ENCODE measurements around the gene ZNF536. TPM values are rescaled to one million over a fixed set of nuclear protein-coding genes. Genes with fewer than 3 reads are reported as not detected.

Gene ZNF536
- total RNA-seq, 1 experiment from 2014 or later = not detected

DNA sequence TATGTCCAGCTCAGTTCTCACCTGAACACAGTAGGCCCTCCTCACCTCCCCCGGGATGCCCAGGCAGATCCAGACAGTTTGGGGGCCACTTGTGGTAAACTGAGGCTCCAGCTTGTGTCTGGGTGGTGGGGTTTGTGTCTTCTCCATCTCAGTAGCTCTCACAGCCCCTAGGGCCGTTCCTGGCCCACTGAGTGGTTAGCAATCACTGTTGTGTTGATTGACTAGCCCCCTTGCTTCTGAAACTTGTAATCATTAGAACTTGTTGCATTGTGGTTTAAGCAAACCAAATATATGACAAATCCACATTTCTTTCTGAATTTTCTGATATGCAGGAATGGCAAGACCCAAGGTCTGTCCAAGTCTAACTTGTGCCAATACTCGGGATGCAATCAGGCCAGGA is 13.9 kb upstream of the ZNF536 start:
- Mint-ChIP-seq H3K9me3 (ENCODE audit: unreplicated experiment) (no peaks in the 10 kb centered on the region), H3K27me3 (ENCODE audit: insufficient read depth, unreplicated experiment) (peaks cover 3% of the 10 kb centered on the region), H3K4me1 (ENCODE audit: low read depth, unreplicated experiment) (no peaks in the 10 kb centered on the region), H3K27ac (ENCODE audit: unreplicated experiment) (no peak overlapping the region), H3K4me3 (ENCODE audit: unreplicated experiment) (no peak overlapping the region), H3K36me3 (ENCODE audit: insufficient read depth, unreplicated experiment) (no peaks in the 10 kb centered on the region)
- TF ChIP-seq, protein P1, sequence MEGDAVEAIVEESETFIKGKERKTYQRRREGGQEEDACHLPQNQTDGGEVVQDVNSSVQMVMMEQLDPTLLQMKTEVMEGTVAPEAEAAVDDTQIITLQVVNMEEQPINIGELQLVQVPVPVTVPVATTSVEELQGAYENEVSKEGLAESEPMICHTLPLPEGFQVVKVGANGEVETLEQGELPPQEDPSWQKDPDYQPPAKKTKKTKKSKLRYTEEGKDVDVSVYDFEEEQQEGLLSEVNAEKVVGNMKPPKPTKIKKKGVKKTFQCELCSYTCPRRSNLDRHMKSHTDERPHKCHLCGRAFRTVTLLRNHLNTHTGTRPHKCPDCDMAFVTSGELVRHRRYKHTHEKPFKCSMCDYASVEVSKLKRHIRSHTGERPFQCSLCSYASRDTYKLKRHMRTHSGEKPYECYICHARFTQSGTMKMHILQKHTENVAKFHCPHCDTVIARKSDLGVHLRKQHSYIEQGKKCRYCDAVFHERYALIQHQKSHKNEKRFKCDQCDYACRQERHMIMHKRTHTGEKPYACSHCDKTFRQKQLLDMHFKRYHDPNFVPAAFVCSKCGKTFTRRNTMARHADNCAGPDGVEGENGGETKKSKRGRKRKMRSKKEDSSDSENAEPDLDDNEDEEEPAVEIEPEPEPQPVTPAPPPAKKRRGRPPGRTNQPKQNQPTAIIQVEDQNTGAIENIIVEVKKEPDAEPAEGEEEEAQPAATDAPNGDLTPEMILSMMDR (IDR thresholded peaks at IDR 0.05; ENCODE audit: insufficient read depth in 1 of 2, low read depth in 1 of 2, low read length in 1 of 2, severe bottlenecking in 1 of 2, unreplicated experiment in 1 of 2) = no peak
- ChIA-PET CTCF (no interaction called here), POLR2A (no interaction called here)
- H3K27me3 ChIP-seq (replicated peaks; ENCODE audit: control insufficient read depth, insufficient read depth, low read length) = no peaks in the 10 kb centered on the region
- no TSS peak for BruUV-seq (replicated peaks)
- intact Hi-C loops (cut with micrococcal nuclease; ENCODE audit: unreplicated experiment) = no loop called here
- H3K9me3 ChIP-seq = no peaks in the 10 kb centered on the region
- H3K4me1 ChIP-seq = no peaks in the 10 kb centered on the region
- H3K4me3 ChIP-seq (ENCODE audit: low read depth, low read length) = no peak overlapping the region
- no peak for DNase-seq
- H3K36me3 ChIP-seq (ENCODE audit: control insufficient read depth, insufficient read depth, low read length) = no peaks in the 10 kb centered on the region

DNA sequence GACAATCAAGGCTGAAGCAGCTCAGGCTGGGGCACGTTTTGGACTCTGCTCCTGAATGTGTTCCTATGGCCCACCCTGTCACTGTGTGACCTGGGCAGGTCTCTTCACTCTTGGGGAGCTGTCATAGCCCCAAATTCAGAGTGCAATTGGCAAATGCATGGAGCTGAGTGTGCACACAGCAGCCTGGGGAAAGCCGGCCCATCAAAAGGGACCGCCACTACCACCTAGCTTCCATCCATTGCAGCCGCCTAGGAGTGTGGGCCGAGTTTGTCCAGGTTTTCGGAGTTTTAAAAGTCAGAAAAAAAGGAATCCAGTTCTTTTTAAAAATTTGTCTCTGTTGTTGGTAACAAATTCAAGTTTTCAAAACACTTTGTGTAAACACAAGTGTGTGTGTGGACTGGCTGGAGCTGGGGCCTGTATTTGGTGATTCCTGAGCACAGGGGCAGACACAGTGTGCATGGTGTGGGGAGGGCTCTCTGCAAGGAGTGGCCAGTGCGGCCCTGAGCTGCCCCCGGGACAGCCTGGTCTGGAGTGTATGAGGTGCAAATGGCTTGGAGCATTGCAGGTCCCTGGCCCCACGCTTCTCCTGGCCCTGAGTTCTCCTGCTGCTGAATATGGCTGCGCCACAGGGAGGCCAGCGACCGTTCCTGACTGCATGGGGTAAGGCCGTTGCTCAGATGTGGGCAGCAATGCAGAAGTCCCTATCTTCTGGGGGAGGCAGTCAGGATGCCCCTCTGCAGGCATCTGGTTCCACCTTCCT is 13.2 kb upstream of the ZNF536 start:
- no peak overlapping the region for H3K4me3 Mint-ChIP-seq (ENCODE audit: unreplicated experiment)
- CTCF ChIA-PET = no interaction called here
- H3K9me3 Mint-ChIP-seq (ENCODE audit: unreplicated experiment) = no peaks in the 10 kb centered on the region
- no peaks in the 10 kb centered on the region for H3K36me3 Mint-ChIP-seq (ENCODE audit: insufficient read depth, unreplicated experiment)
- Histone ChIP-seq H3K4me1 (no peaks in the 10 kb centered on the region), H3K27me3 (replicated peaks; ENCODE audit: control insufficient read depth, insufficient read depth, low read length) (no peaks in the 10 kb centered on the region), H3K36me3 (ENCODE audit: control insufficient read depth, insufficient read depth, low read length) (no peaks in the 10 kb centered on the region), H3K4me3 (ENCODE audit: low read depth, low read length) (no peak overlapping the region), H3K9me3 (no peaks in the 10 kb centered on the region)
- no peak for DNase-seq
- TF ChIP-seq, protein P1 (IDR thresholded peaks at IDR 0.05; ENCODE audit: insufficient read depth in 1 of 2, low read depth in 1 of 2, low read length in 1 of 2, severe bottlenecking in 1 of 2, unreplicated experiment in 1 of 2) = no peak
- intact Hi-C loops (cut with micrococcal nuclease; ENCODE audit: unreplicated experiment) = no loop called here
- H3K27ac Mint-ChIP-seq (ENCODE audit: unreplicated experiment) = no peak overlapping the region
- no TSS peak for BruUV-seq (replicated peaks)
- no peaks in the 10 kb centered on the region for H3K4me1 Mint-ChIP-seq (ENCODE audit: low read depth, unreplicated experiment)
- POLR2A ChIA-PET = no interaction called here
- peaks cover 9% of the 10 kb centered on the region for H3K27me3 Mint-ChIP-seq (ENCODE audit: insufficient read depth, unreplicated experiment)

DNA sequence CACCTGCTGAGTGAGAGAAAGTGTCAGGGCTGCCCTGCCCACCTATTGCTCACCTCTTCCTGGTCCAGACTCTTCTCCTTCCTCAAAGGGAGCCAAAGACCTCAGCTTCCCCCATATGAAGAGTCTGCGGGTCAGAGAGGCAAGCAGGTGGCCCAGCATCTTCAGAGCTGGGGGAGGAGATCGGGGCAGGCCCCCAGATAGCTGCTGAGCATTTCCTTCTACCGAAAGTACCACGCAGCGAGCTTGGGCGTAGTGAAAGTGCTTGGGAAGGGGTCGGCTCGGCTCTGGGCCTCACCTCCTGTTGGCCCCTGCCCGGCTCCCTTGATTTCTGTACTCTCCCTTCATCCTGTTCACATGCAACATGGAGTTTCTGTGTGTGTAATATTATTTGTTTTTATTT is 12.2 kb upstream of the ZNF536 start:
- Histone ChIP-seq H3K9me3 (no peaks in the 10 kb centered on the region), H3K36me3 (ENCODE audit: control insufficient read depth, insufficient read depth, low read length) (no peaks in the 10 kb centered on the region), H3K4me1 (no peaks in the 10 kb centered on the region), H3K4me3 (ENCODE audit: low read depth, low read length) (no peak overlapping the region), H3K27me3 (replicated peaks; ENCODE audit: control insufficient read depth, insufficient read depth, low read length) (no peaks in the 10 kb centered on the region)
- no peak overlapping the region for H3K27ac Mint-ChIP-seq (ENCODE audit: unreplicated experiment)
- ChIA-PET POLR2A (no interaction called here), CTCF (no interaction called here)
- TF ChIP-seq, protein P1 (IDR thresholded peaks at IDR 0.05; ENCODE audit: insufficient read depth in 1 of 2, low read depth in 1 of 2, low read length in 1 of 2, severe bottlenecking in 1 of 2, unreplicated experiment in 1 of 2) = no peak
- no peaks in the 10 kb centered on the region for H3K9me3 Mint-ChIP-seq (ENCODE audit: unreplicated experiment)
- H3K27me3 Mint-ChIP-seq (ENCODE audit: insufficient read depth, unreplicated experiment) = peaks cover 9% of the 10 kb centered on the region
- BruUV-seq (replicated peaks) = no TSS peak
- H3K4me1 Mint-ChIP-seq (ENCODE audit: low read depth, unreplicated experiment) = no peaks in the 10 kb centered on the region
- H3K4me3 Mint-ChIP-seq (ENCODE audit: unreplicated experiment) = no peak overlapping the region
- intact Hi-C loops (cut with micrococcal nuclease; ENCODE audit: unreplicated experiment) = no loop called here
- no peaks in the 10 kb centered on the region for H3K36me3 Mint-ChIP-seq (ENCODE audit: insufficient read depth, unreplicated experiment)
- no peak for DNase-seq
